SU-DHL-6 (cell line): Measurements from ENCODE around the gene ADA.

Experiments
- H2AFZ ChIP-seq: fragments of 200-600 bp; sonication (generic); 2 replicates; pipeline ENCODE4 v1.6.1; 2014; ENCODE audit warnings: low read depth, mild to moderate bottlenecking, moderate library complexity, mixed read lengths, antibody characterized with exemption, low read length; ENCODE audit not compliant: severe bottlenecking
- H3F3A ChIP-seq: fragments of 200-600 bp; shearing (Covaris generic); 2 replicates; pipeline ENCODE4 v1.6.0; 2016; ENCODE audit warnings: antibody characterized with exemption, mild to moderate bottlenecking; ENCODE audit not compliant: insufficient read depth
- H3K27ac ChIP-seq: fragments of 200-600 bp; sonication (generic); 2 replicates; pipeline ENCODE4 v1.5.1; 2016; ENCODE audit warnings: low read depth, mild to moderate bottlenecking, low read length, moderate library complexity, mixed read lengths
- H3K27me3 ChIP-seq: fragments of 200-600 bp; sonication (generic), shearing (Covaris generic); 2 replicates; pipeline ENCODE4 v1.6.0; 2014; ENCODE audit warnings: mild to moderate bottlenecking, low read length
- H3K36me3 ChIP-seq: fragments of 200-600 bp; sonication (generic); 2 replicates; pipeline ENCODE4 v1.6.1; 2014; ENCODE audit warnings: mild to moderate bottlenecking, low read length, mixed read lengths
- H3K4me2 ChIP-seq: fragments of 300-600, 200-600 bp; shearing (Covaris generic), sonication (generic); 2 replicates; pipeline ENCODE4 v1.6.0; 2014; ENCODE audit warnings: low read length, low read depth, mild to moderate bottlenecking; ENCODE audit not compliant: poor library complexity, severe bottlenecking
- H3K4me3 ChIP-seq: fragments of 200-600 bp; sonication (generic); 2 replicates; pipeline ENCODE4 v1.5.1; 2014; ENCODE audit warnings: antibody characterized with exemption, low read length, mild to moderate bottlenecking, mixed read lengths; ENCODE audit not compliant: insufficient read depth, poor library complexity, severe bottlenecking
- H3K79me2 ChIP-seq: fragments of 200-600 bp; sonication (generic); 2 replicates; pipeline ENCODE4 v1.6.1; 2014; ENCODE audit warnings: mild to moderate bottlenecking, low read length, moderate library complexity; ENCODE audit not compliant: insufficient read depth
- H3K9ac ChIP-seq: fragments of 200-600 bp; sonication (generic); 2 replicates; pipeline ENCODE4 v1.7.0; 2014; ENCODE audit warnings: mild to moderate bottlenecking, low read length
- H3K9me2 ChIP-seq: fragments of 200-600 bp; sonication (generic); replicated peaks from 2 replicates; pipeline ENCODE4 v1.6.1; 2014; ENCODE audit warnings: low read length; ENCODE audit not compliant: insufficient read depth
- H3K9me3 ChIP-seq: fragments of 200-600 bp; sonication (generic); 2 replicates; pipeline ENCODE4 v1.6.1; 2014; ENCODE audit warnings: low read length, mixed read lengths; ENCODE audit not compliant: insufficient read depth
- H4K20me1 ChIP-seq: fragments of 200-600 bp; sonication (generic); 2 replicates; pipeline ENCODE4 v1.6.1; 2014; ENCODE audit warnings: low read depth, mild to moderate bottlenecking, antibody characterized with exemption, low read length, moderate library complexity, mixed read lengths
- EZH2phosphoT487 ChIP-seq: fragments of 200-600 bp; sonication (generic), shearing (Covaris generic); conservative IDR thresholded peaks from 2 replicates; pipeline ENCODE4 v1.6.1; 2018; ENCODE audit warnings: mild to moderate bottlenecking, antibody characterized with exemption, low read length, moderate library complexity, mixed read lengths
- TF ChIP-seq, protein P1 (sequence below): fragments of 200-600 bp; sonication (generic); IDR thresholded peaks from one replicate; pipeline ENCODE4 v1.5.1; 2017; ENCODE audit warnings: antibody characterized with exemption, mild to moderate bottlenecking, low read length, moderate library complexity; ENCODE audit not compliant: insufficient read depth, poor library complexity, severe bottlenecking

The ADA gene

DNA sequence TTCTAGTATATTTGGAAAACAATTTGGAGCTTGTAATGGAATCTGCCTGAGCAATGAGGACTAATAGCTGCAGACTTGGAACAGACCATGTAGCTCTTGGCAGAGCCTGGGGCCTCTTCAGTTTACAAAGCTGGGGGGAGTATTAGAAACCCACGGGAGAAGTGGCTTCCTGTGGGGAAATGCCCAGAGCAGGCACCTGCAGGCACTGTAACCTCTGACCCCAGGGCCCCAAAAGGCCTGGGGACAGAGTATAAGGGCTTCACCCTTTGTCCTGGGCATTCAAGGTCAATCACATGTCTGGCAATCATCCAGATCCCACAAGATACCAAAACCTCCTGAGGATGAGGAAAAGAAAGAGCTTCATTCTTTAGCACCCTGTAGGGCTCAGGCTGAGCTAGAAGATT, 49.7 kb downstream of the ADA start:
- no peaks in the 10 kb centered on the region for H4K20me1 ChIP-seq
- no peak for TF ChIP-seq EZH2phosphoT487
- TF ChIP-seq, protein P1, sequence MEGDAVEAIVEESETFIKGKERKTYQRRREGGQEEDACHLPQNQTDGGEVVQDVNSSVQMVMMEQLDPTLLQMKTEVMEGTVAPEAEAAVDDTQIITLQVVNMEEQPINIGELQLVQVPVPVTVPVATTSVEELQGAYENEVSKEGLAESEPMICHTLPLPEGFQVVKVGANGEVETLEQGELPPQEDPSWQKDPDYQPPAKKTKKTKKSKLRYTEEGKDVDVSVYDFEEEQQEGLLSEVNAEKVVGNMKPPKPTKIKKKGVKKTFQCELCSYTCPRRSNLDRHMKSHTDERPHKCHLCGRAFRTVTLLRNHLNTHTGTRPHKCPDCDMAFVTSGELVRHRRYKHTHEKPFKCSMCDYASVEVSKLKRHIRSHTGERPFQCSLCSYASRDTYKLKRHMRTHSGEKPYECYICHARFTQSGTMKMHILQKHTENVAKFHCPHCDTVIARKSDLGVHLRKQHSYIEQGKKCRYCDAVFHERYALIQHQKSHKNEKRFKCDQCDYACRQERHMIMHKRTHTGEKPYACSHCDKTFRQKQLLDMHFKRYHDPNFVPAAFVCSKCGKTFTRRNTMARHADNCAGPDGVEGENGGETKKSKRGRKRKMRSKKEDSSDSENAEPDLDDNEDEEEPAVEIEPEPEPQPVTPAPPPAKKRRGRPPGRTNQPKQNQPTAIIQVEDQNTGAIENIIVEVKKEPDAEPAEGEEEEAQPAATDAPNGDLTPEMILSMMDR: no peak
- H3K9me2 ChIP-seq: no peaks in the 10 kb centered on the region
- H3K36me3 ChIP-seq: no peaks in the 10 kb centered on the region
- H3K9me3 ChIP-seq: no peaks in the 10 kb centered on the region
- no peak overlapping the region for H2AFZ ChIP-seq
- H3K27me3 ChIP-seq: no peaks in the 10 kb centered on the region
- no peak overlapping the region for H3K4me3 ChIP-seq
- peak overlapping the region; percentile 36; the same call in 1 of the 2 replicates for H3K9ac ChIP-seq
- peaks cover 8% of the 10 kb centered on the region for H3F3A ChIP-seq
- peak overlapping the region; percentile 51 for H3K27ac ChIP-seq
- peaks cover 9% of the 10 kb centered on the region; the same call in 1 of the 2 replicates for H3K79me2 ChIP-seq
- peak overlapping the region; percentile 6 for H3K4me2 ChIP-seq

DNA sequence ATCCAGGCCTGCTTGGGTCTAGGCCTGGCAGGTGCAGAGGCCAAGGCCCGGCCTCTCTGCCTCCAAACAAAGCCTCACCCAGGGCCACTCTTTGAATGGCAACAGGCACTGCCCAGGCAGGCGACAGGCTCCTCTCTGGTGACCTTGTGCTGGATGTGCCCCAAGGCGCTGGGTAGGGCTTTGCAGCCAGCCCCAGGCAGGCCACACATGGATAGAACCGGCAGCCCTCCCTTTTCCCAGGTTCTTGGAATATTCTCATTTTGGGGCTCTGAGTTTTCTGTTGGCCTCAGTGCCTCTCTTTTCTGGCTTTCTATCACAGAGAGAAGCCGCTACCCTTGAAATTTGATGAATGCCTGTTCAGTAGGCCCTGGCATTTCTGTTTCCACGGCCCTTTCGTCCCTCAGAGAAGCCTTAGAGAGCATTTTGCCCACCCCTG, 50.2 kb downstream of the ADA start:
- H3K4me3 ChIP-seq: no peak overlapping the region
- H3F3A ChIP-seq: peaks cover 8% of the 10 kb centered on the region
- H3K27me3 ChIP-seq: no peaks in the 10 kb centered on the region
- no peaks in the 10 kb centered on the region for H3K9me3 ChIP-seq
- H3K79me2 ChIP-seq: peaks cover 9% of the 10 kb centered on the region; the same call in 1 of the 2 replicates
- peak overlapping the region; percentile 51 for H3K27ac ChIP-seq
- TF ChIP-seq EZH2phosphoT487: no peak
- TF ChIP-seq, protein P1: no peak
- no peaks in the 10 kb centered on the region for H3K36me3 ChIP-seq
- H3K4me2 ChIP-seq: peak overlapping the region; percentile 6
- peak overlapping the region; percentile 36; the same call in 1 of the 2 replicates for H3K9ac ChIP-seq
- H4K20me1 ChIP-seq: no peaks in the 10 kb centered on the region
- no peak overlapping the region for H2AFZ ChIP-seq
- no peaks in the 10 kb centered on the region for H3K9me2 ChIP-seq

DNA sequence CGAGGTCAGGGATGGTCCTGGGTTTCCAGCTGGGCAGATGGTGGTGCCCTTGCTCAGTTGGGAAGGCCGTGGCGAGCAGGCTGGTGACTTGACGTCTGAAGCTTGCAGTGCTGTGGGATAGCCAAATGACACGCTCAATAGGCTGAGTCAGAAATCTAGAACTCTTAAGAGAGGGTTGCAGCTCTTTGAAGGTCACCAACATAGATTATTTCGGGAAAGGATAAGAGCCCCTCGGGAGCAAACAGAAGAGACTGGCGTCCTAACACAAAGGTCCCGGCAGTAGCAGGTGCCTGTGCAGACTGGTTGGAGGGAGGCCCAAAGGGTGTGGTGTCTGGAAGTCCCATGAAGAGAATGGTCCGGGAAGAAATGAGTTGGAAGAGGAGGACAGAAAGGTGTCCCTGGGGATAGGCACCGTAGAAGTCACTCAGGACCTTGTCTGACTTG, 50.7 kb downstream of the ADA start:
- Histone ChIP-seq H3K4me3 (no peak overlapping the region), H3K36me3 (no peaks in the 10 kb centered on the region), H2AFZ (no peak overlapping the region), H3K27ac (peak overlapping the region; percentile 51), H3K79me2 (peaks cover 9% of the 10 kb centered on the region; the same call in 1 of the 2 replicates), H3K9me2 (no peaks in the 10 kb centered on the region), H3F3A (peaks cover 5% of the 10 kb centered on the region), H4K20me1 (no peaks in the 10 kb centered on the region), H3K9ac (peak overlapping the region; percentile 36), H3K27me3 (no peaks in the 10 kb centered on the region), H3K9me3 (no peaks in the 10 kb centered on the region), H3K4me2 (peak overlapping the region; percentile 6)
- TF ChIP-seq, protein P1: no peak
- no peak for TF ChIP-seq EZH2phosphoT487
